RWPE2 (cell line): ENCODE results near the gene ITPR1.

Source experiments
- ATAC-seq: fragments of 200-7000 bp; cut with Tn5 transposase; 3 replicates; pipeline ENCODE4 v1.9.1; 2021; ENCODE audit warnings: low read depth
- DNase-seq: peaks from one replicate; pipeline ENCODE4 v3.0.0-alpha.2; 2020; ENCODE audit warnings: low spot score
- H3K27ac ChIP-seq: fragments of 450-650 bp; 2 replicates; pipeline ENCODE4 v1.5.1; 2017; ENCODE audit warnings: mild to moderate bottlenecking; ENCODE audit not compliant: poor library complexity, severe bottlenecking
- H3K27me3 ChIP-seq: fragments of 250-450 bp; sonication (Bioruptor Pico); 2 replicates; pipeline ENCODE4 v1.5.1; 2021; ENCODE audit warnings: mild to moderate bottlenecking, moderate library complexity; ENCODE audit not compliant: insufficient read depth, poor library complexity, severe bottlenecking
- H3K36me3 ChIP-seq: fragments of 250-450 bp; sonication (Bioruptor Pico); 2 replicates; pipeline ENCODE4 v1.5.1; 2020; ENCODE audit warnings: low read depth, mild to moderate bottlenecking, moderate library complexity
- H3K4me1 ChIP-seq: fragments of 250-450 bp; sonication (Bioruptor Pico); 2 replicates; pipeline ENCODE4 v1.5.1; 2021; ENCODE audit warnings: mild to moderate bottlenecking, moderate library complexity; ENCODE audit not compliant: insufficient read depth, poor library complexity, severe bottlenecking
- H3K4me3 ChIP-seq: fragments of 250-450 bp; sonication (Bioruptor Pico); 2 replicates; pipeline ENCODE4 v1.5.1; 2021; ENCODE audit warnings: mild to moderate bottlenecking, moderate library complexity; ENCODE audit not compliant: severe bottlenecking
- H3K9me3 ChIP-seq: fragments of 250-450 bp; sonication (Bioruptor Pico); 2 replicates; pipeline ENCODE4 v1.5.1; 2021; ENCODE audit warnings: mild to moderate bottlenecking, moderate library complexity; ENCODE audit not compliant: severe bottlenecking
- TF ChIP-seq, protein P1 (sequence below): fragments of 450-650 bp; IDR thresholded peaks from one replicate; pipeline ENCODE4 v1.5.1; 2017; ENCODE audit warnings: mild to moderate bottlenecking, moderate library complexity; ENCODE audit not compliant: poor library complexity, severe bottlenecking

Gene ITPR1

DNA sequence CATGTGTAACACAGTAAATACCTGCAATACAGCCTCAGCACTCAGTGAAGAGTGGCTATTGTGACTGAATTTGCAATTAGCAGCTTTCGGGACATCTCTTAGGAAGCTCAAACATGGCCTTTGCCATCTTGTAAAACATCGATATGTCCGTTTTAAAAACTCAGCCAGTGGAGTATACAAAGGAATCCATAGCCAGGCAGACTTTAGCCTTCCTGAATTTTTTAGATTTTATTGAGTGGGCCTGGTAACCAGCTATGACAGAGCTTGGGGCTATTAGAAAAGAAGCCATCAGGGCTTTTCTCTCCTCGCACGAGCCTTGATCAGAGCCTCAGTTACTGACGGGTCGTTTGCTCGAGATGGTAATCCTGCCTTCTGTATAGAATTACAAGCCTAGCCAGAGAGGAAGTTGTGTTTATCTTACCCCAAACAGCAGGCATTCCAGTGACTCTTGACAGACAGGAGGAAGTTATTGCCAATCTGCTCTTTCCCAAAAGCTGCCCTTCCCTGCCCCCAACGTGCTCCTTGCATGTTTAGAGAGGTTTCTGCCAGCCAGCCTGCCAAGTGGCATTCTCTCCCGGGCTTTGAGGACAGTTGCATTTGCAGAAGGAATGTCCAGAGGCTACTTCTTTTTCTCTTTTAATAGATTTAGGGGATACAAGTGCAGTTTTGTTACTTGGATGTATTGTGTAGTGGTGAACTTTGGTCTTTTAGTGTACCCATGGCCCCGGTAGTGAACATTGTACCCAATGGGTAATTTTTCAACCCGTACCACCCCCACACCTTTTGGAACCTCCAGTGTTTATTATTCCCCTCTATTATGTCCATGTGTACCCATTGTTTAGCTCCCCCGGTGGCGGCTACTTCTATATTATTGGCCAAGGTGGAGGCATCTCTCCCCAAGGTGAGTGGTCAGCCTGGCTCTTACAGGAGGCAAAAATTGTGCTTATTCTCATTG, 40.6 kb downstream of the ITPR1 start:
- Histone ChIP-seq H3K4me3 (no peak overlapping the region), H3K9me3 (no peaks in the 10 kb centered on the region), H3K36me3 (no peaks in the 10 kb centered on the region), H3K4me1 (no peaks in the 10 kb centered on the region), H3K27ac (no peak overlapping the region), H3K27me3 (no peaks in the 10 kb centered on the region)
- no peak for DNase-seq
- ATAC-seq: no peak
- TF ChIP-seq, protein P1, sequence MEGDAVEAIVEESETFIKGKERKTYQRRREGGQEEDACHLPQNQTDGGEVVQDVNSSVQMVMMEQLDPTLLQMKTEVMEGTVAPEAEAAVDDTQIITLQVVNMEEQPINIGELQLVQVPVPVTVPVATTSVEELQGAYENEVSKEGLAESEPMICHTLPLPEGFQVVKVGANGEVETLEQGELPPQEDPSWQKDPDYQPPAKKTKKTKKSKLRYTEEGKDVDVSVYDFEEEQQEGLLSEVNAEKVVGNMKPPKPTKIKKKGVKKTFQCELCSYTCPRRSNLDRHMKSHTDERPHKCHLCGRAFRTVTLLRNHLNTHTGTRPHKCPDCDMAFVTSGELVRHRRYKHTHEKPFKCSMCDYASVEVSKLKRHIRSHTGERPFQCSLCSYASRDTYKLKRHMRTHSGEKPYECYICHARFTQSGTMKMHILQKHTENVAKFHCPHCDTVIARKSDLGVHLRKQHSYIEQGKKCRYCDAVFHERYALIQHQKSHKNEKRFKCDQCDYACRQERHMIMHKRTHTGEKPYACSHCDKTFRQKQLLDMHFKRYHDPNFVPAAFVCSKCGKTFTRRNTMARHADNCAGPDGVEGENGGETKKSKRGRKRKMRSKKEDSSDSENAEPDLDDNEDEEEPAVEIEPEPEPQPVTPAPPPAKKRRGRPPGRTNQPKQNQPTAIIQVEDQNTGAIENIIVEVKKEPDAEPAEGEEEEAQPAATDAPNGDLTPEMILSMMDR: no peak

DNA sequence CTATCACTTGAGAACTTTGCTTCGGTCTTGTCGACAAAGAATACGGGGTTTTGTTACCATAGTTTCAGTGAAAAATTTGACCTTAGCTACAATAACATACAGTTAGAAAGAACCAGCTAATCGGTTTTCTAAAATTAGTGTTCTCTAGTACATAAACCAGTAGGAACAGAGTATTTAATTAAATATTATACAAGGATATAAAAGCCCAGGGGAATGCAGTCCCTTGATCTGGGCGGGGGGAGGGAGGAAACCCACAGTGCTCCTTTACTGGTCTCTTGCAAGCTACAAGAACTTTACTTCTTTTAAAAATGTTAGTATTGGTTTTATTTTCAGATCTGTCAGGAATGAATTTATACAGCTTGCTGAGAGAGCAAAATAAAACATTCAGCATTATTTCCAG, 41.8 kb downstream of the ITPR1 start:
- no peaks in the 10 kb centered on the region for H3K36me3 ChIP-seq
- no peaks in the 10 kb centered on the region for H3K9me3 ChIP-seq
- H3K27ac ChIP-seq: no peak overlapping the region
- no peak for ATAC-seq
- H3K4me1 ChIP-seq: no peaks in the 10 kb centered on the region
- H3K27me3 ChIP-seq: no peaks in the 10 kb centered on the region
- TF ChIP-seq, protein P1: no peak
- DNase-seq: no peak
- no peak overlapping the region for H3K4me3 ChIP-seq

DNA sequence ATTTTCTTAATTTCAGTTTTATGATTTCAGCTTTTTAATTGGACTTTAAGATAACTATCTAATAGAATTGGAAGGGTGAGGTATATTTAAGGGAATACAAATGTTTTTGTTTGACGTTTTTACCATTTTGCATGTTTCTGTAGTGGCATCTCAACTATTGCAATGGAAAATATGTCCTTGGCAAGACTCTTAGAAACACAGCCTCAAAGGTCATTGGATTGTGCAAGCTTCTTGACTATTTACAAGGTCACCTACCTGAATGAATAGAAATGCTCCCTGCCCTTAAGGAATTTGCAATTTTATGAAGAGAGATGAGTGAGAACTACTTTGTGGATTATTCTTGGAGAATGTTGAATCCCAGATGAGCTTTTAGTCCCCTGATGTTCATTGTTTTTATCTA, 43.1 kb downstream of the ITPR1 start:
- TF ChIP-seq, protein P1: no peak
- Histone ChIP-seq H3K36me3 (no peaks in the 10 kb centered on the region), H3K4me1 (no peaks in the 10 kb centered on the region), H3K9me3 (peaks cover 3% of the 10 kb centered on the region), H3K27ac (no peak overlapping the region), H3K4me3 (no peak overlapping the region), H3K27me3 (no peaks in the 10 kb centered on the region)
- ATAC-seq: no peak
- DNase-seq: no peak

DNA sequence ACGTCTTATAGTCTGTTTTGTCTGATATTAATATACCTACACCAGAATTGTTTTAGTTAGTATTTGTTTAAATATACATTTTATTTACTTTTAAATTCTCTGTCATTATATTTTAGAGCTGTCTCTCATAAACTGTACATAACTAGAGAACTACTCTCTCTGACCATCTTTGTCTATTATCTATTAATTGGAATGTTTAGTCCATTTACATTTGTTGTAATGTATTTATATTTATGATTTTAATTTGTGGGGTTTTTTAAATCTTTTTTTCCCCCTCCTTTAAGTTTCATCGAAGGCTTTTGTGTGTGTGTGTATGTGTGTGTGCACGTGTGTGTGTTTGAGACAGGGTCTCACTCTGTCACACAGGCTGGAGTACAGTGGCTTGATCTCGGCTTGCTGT, 47.1 kb downstream of the ITPR1 start:
- Histone ChIP-seq H3K9me3 (peaks cover 3% of the 10 kb centered on the region), H3K27me3 (no peaks in the 10 kb centered on the region), H3K4me3 (no peak overlapping the region), H3K4me1 (no peaks in the 10 kb centered on the region), H3K27ac (no peak overlapping the region), H3K36me3 (no peaks in the 10 kb centered on the region)
- TF ChIP-seq, protein P1: no peak
- DNase-seq (no peak), ATAC-seq (no peak)

DNA sequence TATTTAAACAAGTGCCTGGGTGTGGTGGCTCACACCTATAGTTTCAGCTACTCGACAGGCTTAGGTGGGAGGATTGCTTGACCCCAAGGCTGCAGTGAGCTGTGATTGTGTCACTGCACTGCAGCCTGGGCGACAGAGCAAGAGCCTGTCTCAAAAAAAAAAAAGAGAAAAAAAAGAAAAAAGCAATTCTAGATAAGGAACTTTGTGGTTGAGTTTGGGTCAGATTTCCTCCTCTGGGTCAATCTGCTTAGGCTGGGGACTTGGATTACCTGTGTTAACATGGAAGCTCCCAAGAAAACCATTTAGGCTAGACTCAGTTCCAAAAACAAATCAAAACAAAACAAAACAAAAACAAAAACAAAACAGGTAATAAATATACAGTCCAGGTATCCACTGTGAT, 50.0 kb downstream of the ITPR1 start:
- H3K4me1 ChIP-seq: no peaks in the 10 kb centered on the region
- no peaks in the 10 kb centered on the region for H3K27me3 ChIP-seq
- TF ChIP-seq, protein P1: no peak
- peaks cover 3% of the 10 kb centered on the region for H3K9me3 ChIP-seq
- no peak overlapping the region for H3K27ac ChIP-seq
- ATAC-seq (no peak), DNase-seq (no peak)
- H3K4me3 ChIP-seq: no peak overlapping the region
- H3K36me3 ChIP-seq: no peaks in the 10 kb centered on the region
